Measurements from ENCODE around the gene PDGFD.

PDGFD gene

GRCh38 chr11:104142698-104143097, 21.2 kb downstream of the PDGFD start:
- no peak for DNase-seq

GRCh38 chr11:104136861-104137260, 27.1 kb downstream of the PDGFD start:
- DNase-seq = no peak

GRCh38 chr11:104134745-104135144, 29.2 kb downstream of the PDGFD start:
- no peak for DNase-seq

- no peak for DNase-seq
These were observed 33.8 kb downstream of the PDGFD start for GRCh38 chr11:104130161-104130560.

GRCh38 chr11:104129145-104129544, 34.8 kb downstream of the PDGFD start:
- no peak for DNase-seq

- no peak for DNase-seq
These were observed 36.1 kb downstream of the PDGFD start for GRCh38 chr11:104127828-104128227.

GRCh38 chr11:104126464-104126863, 37.5 kb downstream of the PDGFD start:
- no peak for DNase-seq

GRCh38 chr11:104124979-104125378, 39.0 kb downstream of the PDGFD start:
- no peak for DNase-seq

GRCh38 chr11:104122836-104123235, 41.1 kb downstream of the PDGFD start:
- DNase-seq = no peak

GRCh38 chr11:104122011-104122635, 41.8 kb downstream of the PDGFD start:
- DNase-seq = no peak

GRCh38 chr11:104120493-104121137, 43.3 kb downstream of the PDGFD start:
- DNase-seq = no peak

GRCh38 chr11:104118105-104118744, 45.7 kb downstream of the PDGFD start:
- DNase-seq = no peak

GRCh38 chr11:104113541-104113940, 50.4 kb downstream of the PDGFD start:
- no peak for DNase-seq

- DNase-seq = no peak
These were observed 57.7 kb downstream of the PDGFD start for GRCh38 chr11:104106136-104106754.

- DNase-seq = no peak
These were observed 58.8 kb downstream of the PDGFD start for GRCh38 chr11:104105155-104105554.

- no peak for DNase-seq
These were observed 59.3 kb downstream of the PDGFD start for GRCh38 chr11:104104664-104105063.

- DNase-seq = no peak
These were observed 59.7 kb downstream of the PDGFD start for GRCh38 chr11:104104201-104104600.

GRCh38 chr11:104098555-104098954, 65.4 kb downstream of the PDGFD start:
- DNase-seq = no peak

- no peak for DNase-seq
These were observed 65.8 kb downstream of the PDGFD start for GRCh38 chr11:104098132-104098531.

- DNase-seq = no peak
These were observed 67.0 kb downstream of the PDGFD start for GRCh38 chr11:104096900-104097299.

GRCh38 chr11:104095791-104096190, 68.2 kb downstream of the PDGFD start:
- DNase-seq = no peak

- no peak for DNase-seq
These were observed 69.4 kb downstream of the PDGFD start for GRCh38 chr11:104094576-104094975.

GRCh38 chr11:104093426-104094280, 70.3 kb downstream of the PDGFD start:
- no peak for DNase-seq

Measured in NCI-H748 treated with DMSO at 0.1 percent for 48 hours (cell line).